HL-60 (cell line): ENCODE data around the gene KIAA1210.

Experiments
- CTCF ChIP-seq: IDR thresholded peaks from one replicate; pipeline ENCODE4 v1.5.1; 2011; ENCODE audit warnings: low read length, control low read depth, inconsistent platforms; ENCODE audit not compliant: insufficient read depth
- GABPA ChIP-seq: IDR thresholded peaks from 2 replicates; pipeline ENCODE4 v1.6.1; 2012; ENCODE audit warnings: low read depth
- POLR2AphosphoS5 ChIP-seq: IDR thresholded peaks from 2 replicates; pipeline ENCODE4 v1.6.1; 2012; ENCODE audit warnings: low read depth
- SPI1 ChIP-seq: IDR thresholded peaks from 2 replicates; pipeline ENCODE4 v1.6.1; 2012; ENCODE audit warnings: low read depth, mild to moderate bottlenecking, borderline replicate concordance

- TF ChIP-seq CTCF (no peak), POLR2AphosphoS5 (no peak), GABPA (no peak), SPI1 (no peak)
These were observed 98.8 kb downstream of the KIAA1210 start for GRCh38 chrX:119028733-119029330.
